HG03439 (cell line): Measurements from ENCODE around the gene CUL4B.
A peak's percentile ranks its signal among the peaks of the same experiment; 100 is the strongest.
"Not testable (repeated sequence)": the region's sequence is repeated elsewhere in the genome, so short reads cannot be mapped to it uniquely, and the experiment has no call there.

Source experiments
- ATAC-seq: cut with Tn5 transposase; IDR thresholded peaks from one replicate; pipeline ENCODE4 v1.9.1; 2021; ENCODE audit warnings: mild to moderate bottlenecking, moderate library complexity; ENCODE audit not compliant: unreplicated experiment

CUL4B gene

DNA sequence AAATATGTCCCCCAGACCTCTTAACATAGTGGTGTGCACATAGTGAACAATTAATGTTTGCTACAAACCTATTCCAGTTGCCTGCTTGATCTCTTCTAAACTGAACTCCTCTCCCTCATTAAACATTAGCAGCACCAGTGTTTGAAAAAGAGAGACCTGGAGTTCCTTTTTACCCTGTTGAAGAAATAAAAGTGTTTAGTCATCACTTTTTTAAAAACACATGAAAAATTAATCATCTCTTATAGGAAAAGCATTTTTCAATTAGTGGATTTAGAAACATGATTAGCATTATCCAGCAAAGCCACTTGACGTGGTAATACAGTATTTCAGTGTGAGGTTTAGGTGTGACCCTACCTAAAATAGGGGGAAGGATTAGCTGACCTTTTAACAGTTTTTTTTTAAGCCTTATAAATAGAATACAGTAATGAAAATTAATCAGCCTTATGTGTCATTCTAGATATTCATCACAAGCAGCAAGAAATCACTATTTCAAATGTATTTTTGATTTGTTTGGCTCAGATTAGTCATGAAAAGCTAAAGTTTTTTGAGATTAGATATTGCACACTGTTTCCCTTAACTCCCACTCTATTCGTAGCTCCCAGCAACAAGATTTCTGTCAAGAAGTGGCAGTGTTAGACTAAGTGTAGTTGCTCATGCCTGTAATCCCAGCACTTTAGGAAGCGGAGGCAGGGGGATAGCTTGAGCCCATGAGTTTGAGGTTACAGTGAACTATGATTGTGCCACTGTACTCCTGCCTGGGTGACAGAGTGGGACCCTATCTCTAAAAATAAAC lies 26.2 kb downstream of the CUL4B start:
- no peak for ATAC-seq

DNA sequence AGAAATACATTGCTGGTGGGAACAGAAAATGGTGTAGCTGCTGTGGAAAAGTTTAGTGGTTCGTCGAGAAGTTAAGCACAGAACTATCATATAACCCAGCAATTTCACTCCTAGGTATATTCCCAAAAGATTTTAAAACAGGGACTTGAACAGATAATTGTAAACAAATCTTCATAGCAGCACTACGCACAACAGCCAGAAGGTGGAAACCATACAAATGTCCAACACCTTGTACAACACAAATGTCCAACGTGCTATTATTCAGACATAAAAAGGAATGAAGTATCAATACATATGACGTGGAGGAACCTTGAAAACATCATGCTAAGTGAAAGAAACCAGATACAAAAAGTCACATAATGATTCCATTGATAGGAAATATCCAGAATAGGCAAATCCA lies 37.9 kb downstream of the CUL4B start:
- ATAC-seq = no peak

DNA sequence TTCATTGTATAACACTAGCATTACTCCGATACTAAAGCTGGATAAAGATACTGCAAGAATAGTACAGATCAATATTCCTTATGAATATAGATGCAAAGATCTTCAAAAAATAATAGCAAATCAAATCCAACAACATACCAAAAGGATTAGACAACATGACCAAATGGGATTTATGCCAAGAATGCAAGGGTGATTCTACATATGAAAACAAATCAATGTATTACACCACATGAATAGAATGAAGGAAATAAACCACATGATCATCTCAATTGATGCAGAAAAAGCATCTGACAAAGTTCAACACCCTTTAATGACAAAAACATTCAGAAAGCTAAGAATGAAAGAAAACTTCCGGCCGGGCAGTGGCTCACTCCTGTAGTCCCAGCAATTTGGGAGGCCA lies 42.8 kb downstream of the CUL4B start:
- ATAC-seq = no peak

DNA sequence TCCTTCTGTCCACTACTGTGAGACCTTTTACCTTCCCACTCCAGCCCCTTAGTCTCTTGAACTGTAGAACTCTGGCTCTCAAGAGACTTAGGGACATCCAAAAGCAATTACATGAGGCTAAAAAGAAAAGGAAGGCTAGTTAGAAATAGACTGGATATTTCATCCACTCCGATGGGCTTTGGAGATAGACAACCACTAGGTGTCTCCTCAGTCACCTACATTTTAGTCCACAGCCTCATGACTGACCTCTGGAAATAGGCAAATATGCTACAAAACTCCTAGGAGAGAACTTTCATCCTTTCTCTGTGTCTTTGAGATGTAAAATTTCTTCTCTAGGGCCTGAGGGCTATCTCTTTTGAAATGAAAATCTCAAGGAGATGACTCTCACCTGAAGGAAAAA lies 46.5 kb downstream of the CUL4B start:
- no peak for ATAC-seq

DNA sequence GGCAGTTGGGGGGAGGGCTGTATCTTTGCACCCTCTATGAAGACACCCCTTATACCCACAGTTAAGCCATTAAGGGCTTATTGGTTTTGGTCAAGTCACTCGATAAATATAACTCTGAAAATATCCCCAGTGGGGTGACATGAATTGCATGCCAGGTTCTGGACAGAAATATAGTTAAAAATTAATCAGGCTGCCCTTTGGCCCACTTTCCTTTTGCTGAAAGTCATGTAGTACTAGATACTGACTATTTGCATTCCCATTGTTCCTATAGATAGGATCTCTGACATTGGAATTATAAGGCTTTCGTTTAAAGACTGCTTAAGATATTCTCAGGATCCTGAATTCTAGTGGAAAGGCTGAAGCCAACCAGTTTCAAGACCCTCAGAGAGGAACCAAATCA lies 48.1 kb downstream of the CUL4B start:
- ATAC-seq = no peak

DNA sequence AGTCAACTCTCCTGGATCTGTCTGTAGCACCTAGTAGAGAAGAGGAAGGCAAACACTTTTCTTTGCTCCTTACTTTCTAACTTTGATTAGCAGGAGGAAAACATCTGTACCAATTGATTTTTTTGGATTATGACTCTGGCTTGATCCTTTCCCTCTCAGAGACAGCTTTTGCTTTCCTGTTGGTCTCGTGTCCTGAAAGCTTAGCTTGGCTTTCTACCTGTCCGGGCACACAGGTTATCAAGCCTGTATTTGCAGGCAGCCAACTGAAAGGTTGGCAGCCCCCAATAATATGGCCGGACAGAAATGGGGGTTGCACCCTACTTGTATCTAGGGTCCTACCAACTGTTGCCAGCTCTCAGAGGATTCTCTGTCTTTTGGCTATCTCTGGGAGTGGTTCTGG lies 48.5 kb downstream of the CUL4B start:
- ATAC-seq = no peak

DNA sequence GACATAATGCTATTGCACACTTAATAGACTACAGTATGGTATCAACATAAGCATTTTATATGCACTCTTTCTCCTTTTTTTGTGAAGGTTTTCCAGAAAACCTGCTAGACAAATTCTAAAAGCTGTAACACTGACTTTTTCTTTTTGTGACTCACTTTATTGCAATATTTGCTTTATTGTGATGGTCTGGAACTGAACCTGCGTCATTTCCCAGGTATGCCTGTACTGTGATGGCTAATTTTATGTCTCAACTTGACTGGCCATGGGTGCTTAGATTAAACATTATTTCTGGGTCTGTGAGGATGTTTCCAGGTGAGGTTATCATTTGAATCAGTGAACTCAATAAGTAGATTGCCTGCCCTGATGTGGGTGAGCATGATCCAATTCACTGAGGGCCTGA lies 56.2 kb downstream of the CUL4B start:
- no peak for ATAC-seq

DNA sequence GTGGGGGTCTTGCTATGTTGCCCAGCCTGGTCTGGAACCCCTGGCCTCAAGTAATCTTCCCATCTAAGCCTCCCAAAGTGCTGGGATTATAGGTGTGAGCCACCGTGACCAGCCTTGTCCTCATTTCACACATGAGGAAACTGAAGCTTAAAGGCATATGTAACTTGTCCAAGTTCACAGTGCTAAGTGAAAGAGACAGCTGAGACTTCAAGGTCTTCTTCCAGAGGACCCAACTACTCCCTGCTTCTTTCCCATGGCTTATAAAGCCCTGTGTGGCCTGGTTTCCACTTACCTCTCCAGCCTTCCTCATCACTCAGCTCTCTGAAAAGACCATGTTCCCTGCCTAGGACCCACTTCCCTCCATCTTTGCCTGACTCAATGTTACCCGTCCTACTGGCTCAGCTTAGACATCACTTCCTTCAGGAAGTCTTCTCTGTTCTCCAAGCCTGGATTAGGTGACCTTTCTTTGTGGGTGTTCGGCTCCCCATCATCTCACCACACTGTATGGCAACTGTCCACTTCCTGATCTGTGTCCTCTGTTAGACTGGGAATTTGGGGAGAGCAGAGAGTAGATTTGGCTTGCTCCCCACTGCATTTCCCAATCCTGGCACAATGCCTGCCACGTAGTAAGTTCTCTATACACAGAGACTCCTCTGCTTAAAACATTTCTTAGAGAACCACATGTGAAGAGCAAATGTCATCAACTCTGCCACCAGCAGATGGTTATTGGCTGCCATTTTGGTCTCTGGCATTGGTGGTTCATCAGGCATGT lies 61.3 kb downstream of the CUL4B start:
- no peak for ATAC-seq

DNA sequence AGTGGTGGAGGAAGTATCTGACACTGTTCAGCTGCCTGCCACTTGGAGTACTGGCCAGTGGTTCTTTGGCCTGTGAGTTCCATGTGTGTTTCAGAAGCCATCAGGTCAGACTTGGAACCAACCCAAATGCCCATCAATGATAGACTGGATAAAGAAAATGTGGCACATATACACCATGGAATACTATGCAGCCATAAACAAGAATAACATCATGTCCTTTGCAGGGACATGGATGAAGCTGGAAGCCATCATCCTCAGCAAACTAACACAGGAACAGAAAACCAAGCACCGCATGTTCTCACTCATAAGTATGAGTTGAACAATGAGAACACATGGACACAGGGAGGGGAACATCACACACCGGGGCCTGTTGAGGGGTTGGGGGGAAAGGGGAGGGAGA lies 70.6 kb downstream of the CUL4B start:
- ATAC-seq = not testable (repeated sequence)

DNA sequence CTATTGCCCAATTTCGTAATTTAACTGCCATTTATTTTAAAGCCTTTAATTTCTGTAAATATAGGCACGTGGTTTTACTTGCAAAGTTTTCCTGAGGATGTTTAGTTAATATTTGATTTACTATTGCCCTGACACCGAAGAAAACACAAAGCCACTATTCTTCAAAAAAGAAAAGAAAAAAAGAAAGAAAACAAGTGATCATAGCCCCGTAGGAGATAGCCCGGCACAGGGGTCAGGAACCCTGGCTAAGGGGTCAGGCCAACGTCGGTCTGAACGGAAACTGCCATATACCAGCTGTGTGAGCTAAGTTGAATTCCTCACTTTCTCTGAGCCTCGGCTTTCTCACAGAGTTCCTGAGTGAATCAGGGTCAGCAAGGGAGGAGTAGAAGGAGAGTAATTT lies 74.0 kb downstream of the CUL4B start:
- ATAC-seq = no peak

DNA sequence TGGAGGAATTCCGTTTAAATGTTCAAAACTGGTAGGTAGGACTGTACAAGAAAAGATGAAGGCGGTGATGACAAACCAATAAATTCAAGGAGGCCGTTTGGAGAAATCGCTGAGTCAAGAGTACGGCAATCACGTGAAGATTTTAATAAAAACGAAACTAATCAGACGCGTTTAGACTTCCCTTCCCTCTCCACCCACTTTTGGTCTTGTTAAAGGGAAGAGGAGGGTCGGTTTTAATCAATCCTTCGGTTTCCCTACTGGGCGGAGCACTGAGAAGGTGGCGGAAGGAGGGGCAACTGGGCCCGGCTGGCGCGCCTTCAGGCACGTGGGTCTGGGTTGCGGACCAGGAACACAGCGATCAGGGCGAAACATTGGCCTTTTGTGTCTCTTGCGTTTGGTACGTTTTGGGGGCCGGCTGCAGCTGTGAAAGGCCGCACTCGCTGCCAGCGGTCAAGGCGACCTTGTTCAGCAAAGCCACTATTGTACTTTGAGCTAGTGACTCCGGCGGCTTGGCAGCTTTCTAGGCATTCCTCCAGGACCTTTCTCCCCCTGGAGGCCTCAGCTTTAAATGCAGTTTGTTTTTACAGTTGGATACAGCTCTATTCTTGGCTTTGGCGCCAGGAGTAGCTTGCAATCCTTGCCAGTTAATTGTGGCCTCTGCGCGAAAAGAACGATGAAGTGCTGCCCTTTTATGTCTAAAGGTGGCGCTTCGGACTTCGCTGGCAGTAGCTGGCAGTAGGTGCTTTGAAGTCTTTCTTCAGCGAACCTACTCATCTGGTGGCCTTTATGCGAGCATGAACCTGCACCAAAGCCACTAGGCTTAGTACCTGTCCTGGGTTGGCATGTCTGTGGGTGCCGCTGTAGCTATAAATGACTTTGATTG lies 74.9 kb downstream of the CUL4B start:
- ATAC-seq = peak; percentile 76

DNA sequence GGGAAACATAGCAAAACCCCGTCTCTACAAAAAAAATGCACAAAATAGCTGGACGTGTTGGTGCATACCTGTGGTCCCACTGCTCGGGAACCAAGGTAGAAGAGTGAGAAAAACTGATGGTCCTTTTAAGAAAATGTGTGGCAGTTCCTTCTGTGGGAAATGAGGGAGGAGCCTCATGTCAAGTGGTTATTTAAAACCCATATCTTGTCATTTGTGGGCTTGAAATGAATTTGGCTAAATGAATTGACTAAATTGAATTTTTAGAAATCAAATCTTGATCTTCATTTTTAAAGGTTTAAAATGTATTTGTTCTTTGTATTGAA lies 75.5 kb downstream of the CUL4B start:
- ATAC-seq = peak; percentile 14

DNA sequence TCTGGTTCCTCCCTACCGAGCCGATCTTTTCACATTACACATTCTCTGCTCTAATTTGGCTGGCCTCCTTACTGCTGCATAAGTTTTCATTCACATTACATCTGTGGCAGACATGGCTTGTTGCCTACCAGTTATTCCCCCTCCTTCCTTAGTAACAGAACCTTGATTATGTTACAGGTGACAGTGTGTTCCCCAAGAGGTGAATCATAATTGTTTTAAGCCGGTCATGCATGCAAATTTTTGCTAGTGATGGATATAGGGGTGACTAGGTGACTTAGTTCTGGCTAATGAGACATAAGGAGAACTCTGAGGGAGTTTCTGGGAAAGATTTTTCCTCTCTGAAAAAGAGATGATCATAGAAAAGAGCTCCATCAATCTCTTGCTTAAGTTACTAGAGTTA lies 83.3 kb downstream of the CUL4B start:
- ATAC-seq = no peak

DNA sequence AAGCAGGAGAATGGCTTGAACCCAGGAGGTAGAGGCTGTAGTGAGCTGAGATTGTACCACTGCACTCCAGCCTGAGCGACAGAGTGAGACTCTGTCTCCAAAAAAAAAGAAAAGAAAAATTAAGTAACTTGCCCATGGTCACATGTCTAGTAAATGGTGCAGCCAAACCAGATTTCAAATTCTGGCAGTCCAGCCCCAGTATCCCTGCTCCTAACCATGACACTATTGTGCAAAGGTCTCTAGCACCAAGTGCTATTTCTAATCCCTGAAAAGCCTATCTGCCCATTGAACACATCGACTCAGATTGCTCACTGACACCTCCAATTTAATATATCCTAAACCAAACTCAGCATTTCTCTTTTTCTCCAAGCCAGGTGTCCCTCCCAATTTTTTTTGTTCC lies 84.0 kb downstream of the CUL4B start:
- no peak for ATAC-seq

DNA sequence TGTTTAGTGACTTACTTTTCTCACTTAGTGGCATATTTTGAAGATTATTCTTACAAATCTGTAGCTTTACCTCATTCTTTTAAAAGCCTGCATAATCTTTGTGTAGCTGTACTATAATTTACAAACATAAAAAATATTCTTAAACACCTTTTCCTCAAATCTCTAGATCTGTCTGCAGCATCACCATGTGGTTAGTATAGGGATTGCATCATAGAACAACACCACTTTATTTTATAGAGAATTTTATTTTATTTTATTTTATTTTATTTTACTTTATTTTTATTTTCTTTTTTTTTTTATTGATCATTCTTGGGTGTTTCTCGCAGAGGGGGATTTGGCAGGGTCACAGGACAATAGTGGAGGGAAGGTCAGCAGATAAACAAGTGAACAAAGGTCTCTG lies 85.3 kb downstream of the CUL4B start:
- ATAC-seq = not testable (repeated sequence)
